H9 (cell line): Measurements from ENCODE around the gene SF3B5. TPM values are rescaled to one million over a fixed set of nuclear protein-coding genes. Genes with fewer than 3 reads are reported as not detected.

Experiments used
- DNase-seq: peaks from one replicate; pipeline ENCODE4 v3.0.0-alpha.2; 2017
- H2AFZ ChIP-seq: one replicate; pipeline ENCODE4 v1.6.1; 2013; ENCODE audit warnings: mild to moderate bottlenecking, low read length, control low read depth, moderate library complexity
- H2AK5ac ChIP-seq: 2 replicates; pipeline ENCODE4 v1.6.1; 2013; ENCODE audit warnings: low read length, control low read depth, mixed read lengths; ENCODE audit not compliant: insufficient read length
- H2BK120ac ChIP-seq: one replicate; pipeline ENCODE4 v1.6.1; 2013; ENCODE audit warnings: low read depth, mild to moderate bottlenecking, low read length, control low read depth, inconsistent platforms; ENCODE audit not compliant: poor library complexity, severe bottlenecking
- H2BK12ac ChIP-seq: 2 replicates; pipeline ENCODE4 v1.6.1; 2013; ENCODE audit warnings: low read length, control low read depth, mixed read lengths, low read depth; ENCODE audit not compliant: insufficient read length
- H2BK15ac ChIP-seq: 2 replicates; pipeline ENCODE4 v1.6.1; 2013; ENCODE audit warnings: low read depth, low read length, control low read depth
- H2BK20ac ChIP-seq: one replicate; pipeline ENCODE4 v1.6.1; 2013; ENCODE audit warnings: low read depth, mild to moderate bottlenecking, low read length, control low read depth, inconsistent platforms; ENCODE audit not compliant: poor library complexity, severe bottlenecking
- H2BK5ac ChIP-seq: 2 replicates; pipeline ENCODE4 v1.6.1; 2013; ENCODE audit warnings: low read length, control low read depth, mixed read lengths; ENCODE audit not compliant: insufficient read length
- H3K14ac ChIP-seq: 2 replicates; pipeline ENCODE4 v1.6.1; 2013; ENCODE audit warnings: low read length, control low read depth; ENCODE audit not compliant: insufficient read depth
- H3K18ac ChIP-seq: 2 replicates; pipeline ENCODE4 v1.6.1; 2013; ENCODE audit warnings: low read depth, mild to moderate bottlenecking, mixed read lengths, low read length, control low read depth; ENCODE audit not compliant: insufficient read length
- H3K23ac ChIP-seq: 2 replicates; pipeline ENCODE4 v1.6.1; 2013; ENCODE audit warnings: low read length, control low read depth, mixed read lengths, low read depth; ENCODE audit not compliant: insufficient read length
- H3K23me2 ChIP-seq: 2 replicates; pipeline ENCODE4 v1.6.1; 2013; ENCODE audit warnings: low read depth, mild to moderate bottlenecking, mixed read lengths, low read length, control low read depth; ENCODE audit not compliant: insufficient read length, poor library complexity, severe bottlenecking
- H3K27ac ChIP-seq: 2 replicates; pipeline ENCODE4 v1.5.1; 2013; ENCODE audit warnings: low read length, control low read depth, mixed read lengths, low read depth; ENCODE audit not compliant: insufficient read length
- H3K27me3 ChIP-seq: 2 replicates; pipeline ENCODE4 v1.6.1; 2013; ENCODE audit warnings: low read length, control low read depth, inconsistent platforms; ENCODE audit not compliant: insufficient read depth
- H3K4ac ChIP-seq: 2 replicates; pipeline ENCODE4 v1.6.1; 2013; ENCODE audit warnings: low read depth, mild to moderate bottlenecking, control low read depth, inconsistent platforms, low read length, moderate library complexity
- H3K4me1 ChIP-seq: 2 replicates; pipeline ENCODE4 v1.6.1; 2013; ENCODE audit warnings: low read length, control low read depth, inconsistent platforms; ENCODE audit not compliant: insufficient read depth
- H3K4me2 ChIP-seq: 2 replicates; pipeline ENCODE4 v1.6.1; 2013; ENCODE audit warnings: low read length, control low read depth, mixed read lengths; ENCODE audit not compliant: insufficient read length, insufficient read depth
- H3K56ac ChIP-seq: 2 replicates; pipeline ENCODE4 v1.6.1; 2013; ENCODE audit warnings: low read depth, mild to moderate bottlenecking, mixed read lengths, low read length, control low read depth; ENCODE audit not compliant: insufficient read length
- H3K79me1 ChIP-seq: 2 replicates; pipeline ENCODE4 v1.6.1; 2013; ENCODE audit warnings: low read depth, mild to moderate bottlenecking, moderate library complexity, low read length, control low read depth, inconsistent platforms; ENCODE audit not compliant: insufficient read depth, poor library complexity, severe bottlenecking
- H3K79me2 ChIP-seq: 2 replicates; pipeline ENCODE4 v1.6.1; 2013; ENCODE audit warnings: low read length, control low read depth, inconsistent platforms; ENCODE audit not compliant: insufficient read depth
- H3K9ac ChIP-seq: 2 replicates; pipeline ENCODE4 v1.6.1; 2013; ENCODE audit warnings: low read length, control low read depth, mixed read lengths; ENCODE audit not compliant: insufficient read length; ENCODE audit errors: extremely low read depth
- H3K9me3 ChIP-seq: one replicate; pipeline ENCODE4 v1.6.1; 2013; ENCODE audit warnings: low read depth, low read length, inconsistent platforms; ENCODE audit not compliant: control insufficient read depth
- H3T11ph ChIP-seq: one replicate; pipeline ENCODE4 v1.6.1; 2013; ENCODE audit warnings: mild to moderate bottlenecking, low read length, control low read depth, inconsistent platforms
- H4K20me1 ChIP-seq: one replicate; pipeline ENCODE4 v1.6.1; 2013; ENCODE audit not compliant: control insufficient read depth, insufficient read length, insufficient read depth
- H4K5ac ChIP-seq: 2 replicates; pipeline ENCODE4 v1.6.1; 2013; ENCODE audit warnings: low read depth, mild to moderate bottlenecking, mixed read lengths, low read length, control low read depth; ENCODE audit not compliant: insufficient read length
- H4K8ac ChIP-seq: replicated peaks from 2 replicates; pipeline ENCODE4 v1.6.1; 2013; ENCODE audit warnings: low read length, control low read depth, mixed read lengths, low read depth; ENCODE audit not compliant: insufficient read length
- H4K91ac ChIP-seq: 2 replicates; pipeline ENCODE4 v1.6.1; 2013; ENCODE audit warnings: low read depth, mild to moderate bottlenecking, moderate library complexity, mixed read lengths, low read length, control low read depth; ENCODE audit not compliant: insufficient read length
- H3K27ac Mint-ChIP-seq, 3 experiments: 2 replicates in 2 of 3; 3 replicates in 1 of 3; pipeline ENCODE4 v1.8.0; 2020 to 2021; ENCODE audit warnings: mixed read lengths in 3 of 3, mild to moderate bottlenecking in 1 of 3, moderate library complexity in 1 of 3
- H3K27me3 Mint-ChIP-seq: 2 replicates; pipeline ENCODE4 v1.8.0; 2021; ENCODE audit warnings: low read depth, mild to moderate bottlenecking, moderate library complexity, mixed read lengths
- H3K36me3 Mint-ChIP-seq, 3 experiments: 2 replicates in 2 of 3; 3 replicates in 1 of 3; pipeline ENCODE4 v1.8.0; 2020 to 2021; ENCODE audit warnings: low read depth in 3 of 3, mixed read lengths in 3 of 3; ENCODE audit not compliant: insufficient read depth in 1 of 3
- H3K4me1 Mint-ChIP-seq, 2 experiments: 2 replicates each; pipeline ENCODE4 v1.8.0; 2020; ENCODE audit warnings: mixed read lengths in 2 of 2
- H3K4me3 Mint-ChIP-seq, 2 experiments: 2 replicates in 1 of 2; 3 replicates in 1 of 2; pipeline ENCODE4 v1.8.0; 2020 to 2021; ENCODE audit warnings: mild to moderate bottlenecking in 2 of 2, mixed read lengths in 2 of 2, moderate library complexity in 1 of 2
- H3K9me3 Mint-ChIP-seq, 2 experiments: 2 replicates in 1 of 2; 3 replicates in 1 of 2; pipeline ENCODE4 v1.8.0; 2020; ENCODE audit warnings: mild to moderate bottlenecking in 2 of 2, mixed read lengths in 2 of 2, moderate library complexity in 1 of 2
- WGBS: extraction: QIAGEN DNeasy Blood & Tissue Kit; methylation state at CpG from one replicate; pipeline ENCODE4 v1.1.7; 2013; ENCODE audit warnings: missing lambda C conversion rate, low lambda C conversion rate, mixed read lengths; ENCODE audit not compliant: insufficient read length; ENCODE audit errors: extremely low coverage; 5-methylcytosine and 5-hydroxymethylcytosine counted together
- total RNA-seq: library from RNA; stranded (reverse); gene quantifications from 2 replicates; pipeline ENCODE4 v1.2.1, GENCODE V29; 2021
- TF ChIP-seq, protein P1 (sequence below): fragments of 200-600 bp; sonication (generic); conservative IDR thresholded peaks from 3 replicates; pipeline ENCODE4 v1.8.0; 2021; ENCODE audit warnings: antibody characterized with exemption, mild to moderate bottlenecking

The SF3B5 gene
- total RNA-seq, 1 experiment from 2014 or later, result 145 TPM

DNA sequence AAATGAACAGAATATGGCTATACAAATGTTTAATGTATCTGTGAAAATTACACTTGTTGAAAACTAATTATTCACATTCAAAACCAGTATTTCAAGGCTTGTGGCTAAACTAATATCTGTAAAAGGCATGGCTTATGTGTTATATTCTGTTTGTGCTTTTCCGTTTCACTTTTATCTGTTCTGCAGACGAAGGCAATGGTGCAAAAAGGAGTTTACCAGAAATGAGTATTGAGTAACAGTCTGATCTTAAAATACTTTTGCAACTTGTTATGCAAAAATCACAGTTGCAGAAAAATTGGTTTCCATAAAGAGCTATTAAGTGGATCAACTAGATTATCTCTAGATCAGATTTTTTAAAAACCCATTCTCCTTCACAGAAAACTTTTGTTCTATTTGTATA lies 45.5 kb upstream of the SF3B5 start:
- Histone ChIP-seq H2AK5ac (no peak overlapping the region), H3K18ac (no peak overlapping the region), H4K91ac (no peak overlapping the region), H3K23me2 (no peaks in the 10 kb centered on the region), H3K79me2 (no peaks in the 10 kb centered on the region), H3K56ac (no peak overlapping the region), H3K14ac (no peak overlapping the region), H3K79me1 (no peaks in the 10 kb centered on the region), H4K5ac (no peak overlapping the region), H3K27ac (no peak overlapping the region), H3K23ac (no peak overlapping the region), H3K9ac (no peak overlapping the region), H3T11ph (no peak overlapping the region), H2BK120ac (no peak overlapping the region), H2BK20ac (no peak overlapping the region), H3K4me2 (no peak overlapping the region), H2BK5ac (no peak overlapping the region), H3K9me3 (no peaks in the 10 kb centered on the region), H3K27me3 (no peaks in the 10 kb centered on the region), H2BK15ac (no peak overlapping the region), H3K4ac (no peak overlapping the region), H2BK12ac (no peak overlapping the region), H2AFZ (no peak overlapping the region), H4K20me1 (no peaks in the 10 kb centered on the region), H3K4me1 (no peaks in the 10 kb centered on the region), H4K8ac (no peak overlapping the region)
- H3K27ac Mint-ChIP-seq, result no peak overlapping the region
- no CpG with 5 or more reads among the region's 2 CpGs for WGBS
- no peaks in the 10 kb centered on the region for H3K9me3 Mint-ChIP-seq
- no peak for DNase-seq
- peaks cover 8% of the 10 kb centered on the region; the same call in 1 of the 2 replicates for H3K27me3 Mint-ChIP-seq
- no peaks in the 10 kb centered on the region for H3K36me3 Mint-ChIP-seq
- TF ChIP-seq, protein P1, sequence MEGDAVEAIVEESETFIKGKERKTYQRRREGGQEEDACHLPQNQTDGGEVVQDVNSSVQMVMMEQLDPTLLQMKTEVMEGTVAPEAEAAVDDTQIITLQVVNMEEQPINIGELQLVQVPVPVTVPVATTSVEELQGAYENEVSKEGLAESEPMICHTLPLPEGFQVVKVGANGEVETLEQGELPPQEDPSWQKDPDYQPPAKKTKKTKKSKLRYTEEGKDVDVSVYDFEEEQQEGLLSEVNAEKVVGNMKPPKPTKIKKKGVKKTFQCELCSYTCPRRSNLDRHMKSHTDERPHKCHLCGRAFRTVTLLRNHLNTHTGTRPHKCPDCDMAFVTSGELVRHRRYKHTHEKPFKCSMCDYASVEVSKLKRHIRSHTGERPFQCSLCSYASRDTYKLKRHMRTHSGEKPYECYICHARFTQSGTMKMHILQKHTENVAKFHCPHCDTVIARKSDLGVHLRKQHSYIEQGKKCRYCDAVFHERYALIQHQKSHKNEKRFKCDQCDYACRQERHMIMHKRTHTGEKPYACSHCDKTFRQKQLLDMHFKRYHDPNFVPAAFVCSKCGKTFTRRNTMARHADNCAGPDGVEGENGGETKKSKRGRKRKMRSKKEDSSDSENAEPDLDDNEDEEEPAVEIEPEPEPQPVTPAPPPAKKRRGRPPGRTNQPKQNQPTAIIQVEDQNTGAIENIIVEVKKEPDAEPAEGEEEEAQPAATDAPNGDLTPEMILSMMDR, result no peak
- H3K4me3 Mint-ChIP-seq, result no peak overlapping the region
- H3K4me1 Mint-ChIP-seq, result no peaks in the 10 kb centered on the region
